CD4-positive, alpha-beta T cell treated with Interleukin-6 at 100 ng/mL for 8 hours (primary cell): ENCODE results near the gene ABTB2.
"Not testable (repeated sequence)": the region's sequence is repeated elsewhere in the genome, so short reads cannot be mapped to it uniquely, and the experiment has no call there.

ENCODE experiments used
- DNase-seq: peaks from one replicate; pipeline ENCODE4 v3.0.0-alpha.2; 2020; ENCODE audit warnings: mixed read lengths, low spot score

ABTB2 gene

DNA sequence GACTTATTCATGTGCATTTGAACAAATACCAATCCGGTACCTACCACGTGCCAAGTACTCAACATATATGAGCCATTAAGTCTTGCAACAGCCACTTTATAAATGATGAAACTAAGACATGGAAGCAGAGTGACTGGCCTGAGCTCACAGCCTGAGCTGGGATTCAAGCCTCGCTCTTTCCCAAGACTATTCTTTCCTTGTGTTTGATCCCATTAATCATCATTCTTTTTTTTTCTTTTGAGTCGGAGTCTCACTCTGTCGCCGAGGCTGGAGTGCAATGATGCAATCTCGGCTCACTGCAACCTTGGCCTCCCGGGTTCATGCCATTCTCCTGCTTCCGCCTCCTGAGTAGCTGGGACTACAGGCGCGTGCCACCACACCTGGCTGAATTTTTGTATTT, 119.3 kb downstream of the ABTB2 start:
- no peak for DNase-seq

DNA sequence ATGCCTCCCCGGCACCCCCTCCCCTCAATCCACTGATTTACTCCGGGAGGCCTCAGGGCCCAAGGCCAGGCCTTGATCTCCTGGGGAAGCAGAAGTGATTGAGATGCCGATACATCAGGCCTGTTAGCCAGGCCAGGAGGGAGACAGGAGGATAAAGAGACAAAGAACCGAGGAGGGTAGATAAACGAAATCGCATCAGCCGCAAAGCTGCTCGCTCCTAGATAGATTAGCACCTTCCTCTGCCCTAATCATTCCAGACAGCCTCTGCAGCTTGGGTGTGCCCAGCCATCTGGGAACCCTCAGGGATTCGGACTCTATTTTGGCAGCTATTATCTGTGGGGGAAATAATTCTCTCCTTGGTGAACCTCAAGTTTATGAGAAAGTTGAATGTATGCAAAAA, 121.2 kb downstream of the ABTB2 start:
- DNase-seq = no peak

DNA sequence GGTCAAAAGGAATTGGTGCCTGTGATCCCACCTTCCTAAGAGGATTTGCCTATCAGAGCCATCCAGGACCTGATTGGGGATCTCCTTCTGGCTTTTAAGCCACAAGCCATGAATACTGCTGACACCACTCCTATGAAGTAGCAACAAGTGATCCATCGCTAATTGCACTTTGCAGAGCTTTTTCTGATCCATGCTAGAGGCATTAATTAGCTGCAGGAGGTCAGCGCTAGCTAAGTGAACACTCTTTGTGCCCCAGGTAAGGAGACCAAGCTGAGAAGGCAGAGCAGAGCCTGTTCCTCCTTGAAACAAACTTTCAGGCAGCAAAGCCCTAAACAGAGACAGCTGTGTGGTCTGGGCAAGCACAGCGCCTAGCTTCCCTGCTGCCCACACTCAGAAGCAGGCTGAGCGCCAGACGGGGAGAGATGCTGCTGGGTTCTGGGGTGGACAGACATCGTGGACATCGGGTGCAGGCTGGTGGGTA, 122.2 kb downstream of the ABTB2 start:
- no peak for DNase-seq

DNA sequence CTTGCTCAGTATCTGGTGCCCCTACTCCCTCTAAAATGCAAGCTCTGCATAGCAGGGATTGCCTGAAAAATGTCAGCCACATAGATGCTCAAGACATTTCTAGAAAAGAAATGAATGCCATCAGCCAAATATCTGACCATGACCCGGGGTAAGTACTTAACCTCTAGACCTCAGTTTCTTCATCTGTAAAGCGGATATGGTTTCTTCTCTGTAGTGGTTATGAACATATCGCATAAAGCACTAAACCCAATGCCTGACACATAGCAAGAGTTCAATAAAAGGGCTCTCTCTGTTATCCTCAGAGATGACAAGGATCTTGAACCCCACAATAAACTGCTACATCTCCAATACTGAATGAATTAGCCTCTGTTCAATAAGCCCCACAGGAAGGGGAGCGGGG, 122.6 kb downstream of the ABTB2 start:
- no peak for DNase-seq

DNA sequence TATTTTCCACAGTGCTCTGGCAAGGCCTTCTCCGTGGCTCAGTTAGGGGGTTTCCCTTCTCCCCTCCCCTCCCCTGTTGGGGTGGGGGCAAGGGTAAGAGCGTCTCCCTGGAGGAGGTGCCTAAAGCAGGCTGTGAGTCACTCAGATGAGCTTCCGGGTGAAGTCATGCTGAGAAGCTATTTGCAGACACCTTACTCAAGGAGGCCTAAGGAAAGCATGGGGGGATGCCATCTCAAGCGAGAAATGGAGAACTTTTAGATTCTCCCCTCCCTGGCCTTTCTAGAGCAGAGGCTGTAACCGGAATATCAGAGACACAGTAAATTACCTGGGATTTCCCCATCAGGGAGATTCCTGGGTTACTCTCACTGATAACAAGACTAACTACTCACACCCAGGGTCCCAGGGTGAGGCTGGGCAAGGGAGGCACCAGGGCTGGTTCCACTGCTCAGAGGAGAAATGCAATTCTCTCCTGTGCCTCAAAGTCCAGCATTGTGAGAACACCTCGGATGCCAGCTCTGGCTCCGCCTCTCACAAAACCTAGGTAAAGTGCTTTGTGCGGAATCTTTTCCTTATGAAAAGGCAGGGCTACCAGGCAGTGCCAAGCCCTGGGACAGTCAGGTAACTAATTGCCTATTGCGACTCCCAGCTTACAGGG, 123.6 kb downstream of the ABTB2 start:
- peak; percentile 77 for DNase-seq

DNA sequence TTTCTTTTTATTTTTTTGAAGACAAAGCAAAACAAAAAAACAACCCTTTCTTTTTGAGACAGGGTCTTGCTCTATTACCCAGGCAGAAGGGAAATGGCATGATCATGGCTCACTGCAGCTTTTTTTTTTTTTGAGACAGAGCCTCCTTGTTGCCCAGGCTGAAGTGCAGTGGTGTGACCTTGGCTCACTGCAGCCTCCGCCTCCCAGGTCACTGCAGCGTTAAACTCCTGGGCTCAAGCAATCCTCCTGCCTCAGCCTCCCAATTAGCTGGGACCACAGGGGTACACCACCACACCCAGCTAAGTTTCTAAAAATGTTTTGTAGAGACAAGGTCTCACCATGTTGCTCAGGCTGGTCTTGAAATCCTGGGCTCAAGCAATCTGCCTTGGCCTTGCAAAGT, 124.6 kb downstream of the ABTB2 start:
- DNase-seq = no peak

DNA sequence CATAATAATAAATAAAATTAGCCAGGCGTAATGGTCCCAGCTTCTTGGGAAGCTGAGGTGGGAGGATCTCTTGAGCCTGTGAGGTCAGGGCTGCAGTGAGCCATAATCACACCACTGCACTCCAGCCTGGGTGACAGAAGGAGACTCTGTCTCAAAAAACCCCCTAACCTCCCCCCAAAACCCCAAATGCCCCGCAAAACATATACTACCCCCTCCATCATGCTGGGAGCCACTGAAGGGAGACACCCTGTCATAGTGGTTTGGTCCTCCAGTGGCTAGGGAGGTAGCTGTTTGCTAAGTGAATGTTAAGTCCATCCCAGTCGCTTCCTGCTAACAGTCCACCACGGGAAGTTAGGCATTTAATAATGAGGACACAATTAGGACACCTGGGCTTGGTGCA, 125.0 kb downstream of the ABTB2 start:
- no peak for DNase-seq

DNA sequence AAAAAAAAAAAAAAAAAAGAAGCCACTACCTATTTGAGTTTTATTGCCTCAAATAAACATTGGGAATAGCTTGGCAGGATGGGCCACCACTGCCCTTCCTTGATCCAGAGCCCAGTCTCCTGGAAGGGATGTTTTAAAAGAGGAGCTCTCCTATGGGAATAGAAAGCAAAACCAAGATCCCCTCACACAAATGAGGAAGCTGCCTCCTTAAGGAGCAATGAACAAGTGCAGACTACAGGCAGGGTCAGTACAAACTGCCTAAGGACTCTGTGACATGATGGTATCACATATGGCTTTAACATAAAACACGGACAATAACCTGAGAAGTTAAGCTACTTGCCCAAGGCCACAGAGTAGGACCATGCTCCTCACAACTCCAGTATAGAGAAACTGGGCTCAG, 131.6 kb downstream of the ABTB2 start:
- DNase-seq = no peak

DNA sequence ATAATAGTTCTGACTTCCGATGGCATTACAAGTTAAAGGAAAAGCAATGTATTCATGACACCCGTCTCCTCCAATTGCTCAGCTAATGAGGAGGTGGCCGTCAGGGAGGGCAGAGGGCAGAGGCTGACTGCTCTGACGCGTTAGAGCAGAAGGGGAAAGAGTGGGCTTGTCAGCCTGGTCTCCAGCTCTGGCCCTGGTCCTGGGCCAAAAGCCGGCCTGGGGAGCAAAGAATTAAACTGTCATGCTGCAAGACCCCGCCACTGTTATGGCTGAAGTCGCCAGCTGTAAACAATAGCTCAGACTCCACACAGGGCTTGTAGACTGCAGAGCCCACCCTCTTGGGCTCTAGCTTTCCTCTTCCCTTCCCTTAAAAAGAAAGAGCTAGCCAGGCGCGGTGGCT, 132.7 kb downstream of the ABTB2 start:
- DNase-seq = no peak

DNA sequence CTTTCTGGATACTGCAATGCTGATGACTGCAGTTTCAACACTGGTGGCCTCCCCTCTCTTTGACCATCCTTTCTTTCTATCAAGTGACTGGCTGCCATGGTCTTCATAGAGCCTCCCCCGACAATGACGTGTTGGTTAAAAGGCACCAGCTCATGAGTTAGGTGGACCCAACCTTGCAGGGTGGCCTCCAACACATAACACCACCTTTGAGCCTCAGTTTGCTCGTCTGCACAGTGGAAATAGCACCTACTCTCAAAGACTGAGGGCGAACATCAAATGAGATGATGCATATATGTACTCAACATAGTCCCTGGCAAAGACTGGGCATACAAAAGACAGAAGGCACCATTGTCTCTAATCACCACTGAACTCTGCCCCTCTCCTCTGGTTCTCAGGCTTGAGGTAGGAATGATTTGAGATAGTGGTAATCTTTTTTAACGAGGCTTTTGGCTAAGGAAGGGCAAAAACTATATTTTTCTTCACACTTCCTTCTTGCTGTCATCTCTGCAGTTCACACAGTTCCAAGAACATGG, 133.3 kb downstream of the ABTB2 start:
- no peak for DNase-seq

DNA sequence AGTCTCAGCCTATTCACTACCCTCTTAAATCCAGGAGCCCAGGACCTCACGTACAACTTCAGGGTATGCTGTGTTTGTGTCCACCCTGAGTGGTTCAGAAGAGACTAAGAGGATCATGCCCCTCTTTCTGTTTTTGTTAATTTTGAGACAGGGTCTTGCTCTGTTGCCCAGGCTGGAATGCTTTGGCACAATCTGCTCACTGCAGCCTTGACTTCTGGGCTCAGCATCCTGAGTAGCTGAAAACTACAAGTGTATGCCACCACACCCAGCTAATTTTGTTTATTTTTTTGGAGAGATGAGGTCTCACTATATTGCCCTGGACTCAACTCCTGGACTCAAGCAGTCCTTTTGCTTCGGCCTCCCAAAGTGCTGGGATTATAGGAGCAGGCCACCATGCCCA, 133.9 kb downstream of the ABTB2 start:
- DNase-seq = no peak

DNA sequence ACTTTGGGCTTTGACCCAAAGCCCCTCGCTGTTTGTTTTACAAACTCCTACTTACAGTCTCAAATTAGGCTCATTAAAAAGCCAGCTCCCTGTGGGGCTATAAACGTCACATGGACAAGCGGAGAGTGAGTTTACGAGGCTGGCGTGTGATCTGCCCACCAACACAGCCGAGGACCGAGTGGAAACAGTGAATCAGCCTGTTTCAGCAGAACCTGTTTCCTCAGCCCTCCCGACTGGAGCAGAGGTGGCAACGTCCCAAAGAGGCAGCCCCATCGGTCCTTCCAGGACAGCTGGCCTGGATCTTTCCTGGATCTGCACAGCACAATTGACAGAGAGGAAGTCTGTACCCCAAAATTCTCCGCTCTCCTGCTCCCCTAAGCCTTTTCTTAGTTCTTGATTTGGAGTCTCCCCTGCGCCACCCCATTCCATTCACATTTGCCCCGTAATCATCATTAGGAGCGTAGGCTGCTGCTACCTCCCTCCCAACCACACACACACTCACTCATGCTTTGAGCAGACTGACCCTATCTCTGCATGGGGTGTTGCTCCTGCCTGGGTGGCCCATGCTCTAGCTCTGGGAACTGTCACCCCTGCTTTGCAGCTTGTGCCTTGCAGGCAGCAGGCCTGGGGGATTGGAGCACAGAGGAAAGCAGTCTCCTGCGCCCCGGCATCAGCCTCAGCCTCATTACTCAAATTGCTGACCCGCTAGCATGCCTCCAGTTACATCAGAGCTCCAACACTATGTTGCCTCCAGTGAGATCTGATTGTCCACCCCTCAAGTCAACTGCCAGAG, 134.6 kb downstream of the ABTB2 start:
- no peak for DNase-seq

DNA sequence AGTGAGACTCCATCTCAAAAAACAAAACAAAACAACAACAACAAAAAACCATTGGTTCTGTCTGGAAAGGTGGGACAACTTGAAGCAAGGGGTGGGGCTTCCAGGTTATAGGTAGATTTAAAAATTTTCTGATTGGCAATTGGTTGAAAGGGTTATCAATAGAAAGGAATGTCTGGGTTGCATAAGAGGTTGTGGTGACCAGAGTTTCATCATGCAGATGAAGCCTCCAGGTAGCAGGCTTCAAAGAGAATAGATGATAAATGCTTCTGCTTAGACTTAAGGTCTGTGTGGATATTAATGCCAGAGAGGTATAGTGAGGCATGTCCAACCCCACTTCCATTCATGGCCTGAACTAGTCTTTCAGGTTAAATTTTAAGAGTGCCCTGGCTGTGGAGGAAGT, 135.8 kb downstream of the ABTB2 start:
- DNase-seq = no peak

DNA sequence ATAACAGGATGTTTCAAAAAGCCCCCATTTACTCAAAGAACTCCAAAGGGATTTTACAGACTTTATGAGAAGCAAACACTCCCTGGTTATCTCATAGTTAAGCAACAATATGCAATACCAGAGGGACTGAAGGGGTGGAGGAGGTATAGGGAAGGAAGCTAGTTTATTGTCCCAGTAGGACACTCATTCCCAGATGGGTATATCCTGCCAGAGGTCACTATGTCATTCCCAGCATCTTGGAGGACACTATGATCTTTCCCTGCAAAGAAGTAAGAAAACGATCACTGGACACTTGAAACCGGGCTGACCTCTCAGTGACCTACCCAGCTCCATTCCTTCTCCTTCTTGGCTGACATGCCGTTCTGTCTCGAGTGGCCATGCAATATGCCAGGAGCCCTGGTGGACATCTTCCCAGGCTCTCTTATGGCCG, 137.9 kb downstream of the ABTB2 start:
- DNase-seq = no peak

DNA sequence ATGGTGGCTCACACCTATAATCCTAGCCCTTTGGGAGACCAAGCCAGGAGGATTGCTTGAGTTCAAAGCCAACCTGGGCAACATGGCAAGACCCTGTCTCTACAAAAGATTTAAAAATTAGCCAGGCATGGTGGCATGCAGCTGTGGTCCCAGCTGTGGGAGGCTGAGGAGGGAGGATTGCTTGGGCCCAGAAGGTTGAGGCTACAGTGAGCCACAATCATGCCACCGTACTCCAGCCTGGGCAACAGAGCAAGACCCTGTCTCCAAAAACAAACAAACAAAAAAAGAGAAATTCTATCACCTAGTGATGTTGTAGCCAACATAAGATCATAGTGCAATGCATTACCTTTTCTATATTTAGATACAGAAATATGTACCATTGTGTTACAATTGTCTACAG, 138.5 kb downstream of the ABTB2 start:
- no peak for DNase-seq

DNA sequence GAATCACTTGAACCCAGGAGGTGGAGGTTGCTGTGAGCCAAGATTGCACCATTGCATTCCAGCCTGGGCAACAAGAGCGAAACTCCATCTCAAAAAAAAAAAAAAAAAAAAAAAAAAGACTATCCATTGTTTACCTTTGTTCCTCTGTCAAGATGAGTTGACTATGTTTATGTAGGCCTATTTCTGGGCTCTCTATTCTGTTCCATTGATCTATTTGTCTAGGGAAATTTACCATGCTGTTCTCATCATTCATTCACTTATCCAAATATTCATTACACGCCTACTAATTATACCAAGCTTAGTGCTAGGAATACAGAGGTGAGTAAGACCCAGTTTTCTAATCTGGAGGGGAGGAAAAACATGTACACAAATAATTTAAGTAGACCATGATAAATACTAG, 139.1 kb downstream of the ABTB2 start:
- not testable (repeated sequence) for DNase-seq

DNA sequence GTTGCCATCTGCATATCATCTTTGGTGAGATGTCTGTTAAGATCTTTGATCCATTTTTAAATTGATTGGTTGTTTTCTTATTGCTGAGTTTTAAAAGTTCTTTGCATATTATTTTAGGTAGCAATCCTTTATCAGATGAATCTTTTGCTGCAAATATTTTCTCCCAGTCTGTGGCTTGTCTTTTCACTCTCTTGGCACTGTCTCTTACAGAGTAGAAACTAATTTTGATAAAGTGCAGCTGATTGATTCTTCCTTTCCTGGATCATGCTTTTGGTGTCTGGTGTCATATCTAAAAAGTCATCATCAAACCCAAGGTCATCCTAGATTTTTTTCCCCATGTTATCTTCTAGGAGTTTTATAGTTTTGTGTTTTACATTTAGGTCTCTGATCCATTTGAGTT, 139.7 kb downstream of the ABTB2 start:
- no peak for DNase-seq

DNA sequence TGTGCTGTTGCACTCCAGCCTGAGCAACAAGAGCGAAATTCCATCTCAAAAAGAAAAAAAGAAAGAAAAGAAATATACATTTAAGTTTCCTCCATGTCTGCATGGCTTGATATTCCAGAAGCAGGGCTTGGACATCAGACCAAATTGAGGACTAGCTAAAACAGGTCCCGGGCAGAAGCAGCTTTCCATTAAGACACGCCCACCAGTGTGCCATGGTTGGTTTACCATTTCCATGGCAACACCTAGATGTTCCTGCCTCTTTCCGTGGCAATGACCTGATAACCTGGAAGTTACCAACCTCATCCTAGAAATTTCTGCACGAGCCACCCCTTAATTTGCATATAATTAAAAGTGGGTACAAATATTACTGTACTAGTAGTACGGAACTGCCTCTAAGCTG, 141.1 kb downstream of the ABTB2 start:
- DNase-seq = no peak

DNA sequence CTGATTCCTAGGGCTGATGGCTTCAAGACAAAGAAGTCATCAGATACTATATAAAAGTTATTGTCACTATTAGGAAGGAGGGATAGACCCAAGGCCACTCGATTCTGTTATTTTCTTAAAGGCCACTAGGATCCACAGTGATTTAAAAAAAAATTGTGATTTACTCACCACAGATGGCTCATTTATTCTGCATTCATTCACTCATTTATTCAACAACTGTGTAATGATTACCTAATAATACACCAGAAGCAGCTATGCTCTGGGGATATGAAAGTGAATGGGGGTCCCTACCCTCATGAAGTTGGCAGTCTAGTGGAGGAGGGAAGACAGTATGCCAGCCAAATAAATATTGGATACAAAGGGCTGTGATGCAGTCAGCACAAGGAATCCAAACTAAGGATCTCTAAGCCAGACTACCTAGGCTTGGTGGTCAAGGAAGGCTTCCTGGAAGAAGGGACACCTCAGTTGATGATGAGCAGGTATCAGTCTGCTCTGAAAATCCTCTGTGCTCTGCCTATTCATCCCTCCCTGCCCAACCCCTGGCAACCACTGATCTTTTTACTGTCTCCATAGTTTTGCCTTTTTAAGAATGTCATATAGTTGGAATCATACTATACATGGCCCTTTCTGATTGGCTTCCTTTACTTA, 141.9 kb downstream of the ABTB2 start:
- DNase-seq = no peak

DNA sequence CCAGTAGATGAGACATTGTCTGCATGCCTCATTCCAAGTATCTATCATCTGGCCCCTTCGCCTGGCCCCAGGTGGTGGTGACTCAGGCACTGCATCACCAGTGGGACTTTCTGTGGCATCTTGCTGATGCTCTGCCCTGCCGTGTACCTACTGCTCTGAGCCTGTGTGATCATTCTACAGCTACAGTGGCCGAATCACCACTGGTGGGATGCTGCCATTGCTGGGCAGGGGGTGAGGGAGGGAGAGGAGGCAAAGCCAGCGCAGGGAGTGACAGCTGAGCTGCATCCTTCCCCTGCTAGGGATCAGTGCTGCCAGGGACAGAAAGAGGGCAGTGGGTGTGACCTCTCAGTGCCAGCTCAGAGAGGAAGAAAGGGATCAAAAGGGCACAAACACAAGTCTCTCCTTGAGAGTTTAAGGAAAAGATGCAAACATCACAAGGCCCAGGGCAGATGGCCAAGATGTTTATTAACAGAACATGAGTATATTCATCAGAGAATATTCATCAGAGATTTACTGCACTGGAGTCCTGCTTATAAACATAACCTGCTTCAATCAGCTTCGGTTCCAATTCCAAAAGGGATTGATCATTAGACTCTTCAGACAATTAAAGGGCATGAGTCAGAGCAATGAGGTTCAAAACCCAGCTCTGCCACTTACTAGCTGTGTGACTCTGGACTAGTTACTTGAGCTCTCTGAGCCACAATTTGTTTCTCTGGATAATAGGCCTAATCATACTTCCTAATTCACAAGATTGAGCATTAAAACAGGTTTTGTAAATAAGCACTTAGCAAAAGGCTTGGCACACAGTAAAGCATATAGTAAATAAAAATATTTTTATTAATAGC, 142.6 kb downstream of the ABTB2 start:
- DNase-seq = no peak

DNA sequence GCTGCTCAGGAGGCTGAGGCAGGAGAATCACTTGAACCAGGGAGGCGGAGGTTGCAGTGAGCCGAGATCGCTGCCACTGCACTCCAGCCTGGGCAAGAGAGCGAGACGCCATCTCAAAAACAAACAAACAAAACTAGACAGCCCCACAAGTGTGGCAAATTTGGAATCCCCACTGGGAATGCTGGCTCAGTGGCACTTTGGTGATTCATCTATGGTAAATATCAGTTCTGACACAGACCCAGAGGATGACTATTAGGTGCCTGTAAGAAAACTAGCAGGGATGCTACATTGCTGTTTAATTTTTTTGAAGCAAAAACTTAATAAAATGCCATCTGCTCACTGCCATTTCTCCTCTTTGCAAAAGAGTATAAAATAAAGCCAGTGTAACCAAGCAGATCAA, 144.4 kb downstream of the ABTB2 start:
- no peak for DNase-seq

DNA sequence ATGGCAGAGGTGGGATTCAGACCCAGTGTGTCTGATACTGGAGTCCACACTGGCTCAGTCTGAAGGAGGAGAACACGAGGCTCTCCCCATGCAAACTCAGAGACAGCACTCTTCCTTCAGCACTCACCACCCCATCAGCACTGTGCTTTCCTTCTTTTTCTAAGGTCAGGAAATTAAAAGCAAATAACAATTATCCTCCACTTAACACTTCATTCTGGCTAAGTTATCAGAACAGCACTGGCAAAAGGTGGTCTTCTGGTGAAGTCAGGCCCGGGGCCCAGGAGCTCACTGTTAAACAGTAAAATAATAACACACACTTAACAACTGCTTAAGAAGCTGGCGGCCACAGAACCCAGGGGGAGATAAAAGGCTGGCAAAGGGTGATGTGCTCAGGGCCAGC, 145.2 kb downstream of the ABTB2 start:
- DNase-seq = no peak
